Measurements from ENCODE around the gene THEM4.
"Not testable (repeated sequence)": the region's sequence is repeated elsewhere in the genome, so short reads cannot be mapped to it uniquely, and the experiment has no call there.

The THEM4 gene

DNA sequence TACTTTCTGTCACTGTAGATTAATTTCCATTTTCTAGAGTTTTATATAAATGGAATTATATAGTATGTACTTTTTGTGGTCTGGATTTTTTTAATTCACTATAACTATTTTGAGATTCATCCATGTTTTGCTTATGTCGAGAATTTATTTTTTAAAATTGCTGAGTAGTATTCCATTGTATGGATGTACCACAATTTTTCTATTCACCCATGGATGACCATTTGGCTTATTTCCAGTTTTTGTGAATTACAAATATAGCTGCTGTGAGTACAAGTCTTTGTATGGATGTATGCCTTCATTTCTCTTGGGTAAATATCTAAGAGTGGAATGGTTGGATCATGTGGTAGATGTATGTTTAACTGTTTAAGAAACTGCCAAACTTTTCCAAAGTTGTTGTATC lies 3.7 kb upstream of the THEM4 start:
- Histone ChIP-seq H3K27ac (ENCODE audit: low read depth, low read length) (no peak overlapping the region), H3K27me3 (ENCODE audit: insufficient read depth, low read length) (no peaks in the 10 kb centered on the region), H3K4me2 (ENCODE audit: low read length) (no peak overlapping the region), H4K12ac (ENCODE audit: low read depth, low read length) (no peak overlapping the region), H3K9me3 (ENCODE audit: insufficient read depth, low read depth, low read length) (peaks cover 2% of the 10 kb centered on the region), H3K23ac (ENCODE audit: low read length) (no peak overlapping the region), H3K4me1 (ENCODE audit: control insufficient read depth in 1 of 2, insufficient read depth in 2 of 2, low read length in 2 of 2) (no peaks in the 10 kb centered on the region), H2BK120ac (ENCODE audit: insufficient read depth, low read length, poor library complexity) (no peak overlapping the region), H3K4me3 (ENCODE audit: low read depth, low read length) (no peak overlapping the region), H3K79me1 (ENCODE audit: low read length) (peaks cover 8% of the 10 kb centered on the region), H2BK5ac (ENCODE audit: low read depth, low read length, poor library complexity) (no peak overlapping the region), H4K91ac (ENCODE audit: low read depth, low read length) (no peak overlapping the region), H4K8ac (ENCODE audit: low read depth, low read length) (no peak overlapping the region), H3K9ac (ENCODE audit: low read length) (no peak overlapping the region), H3K14ac (ENCODE audit: low read length) (no peak overlapping the region), H3K18ac (ENCODE audit: low read length) (no peak overlapping the region), H3K4ac (ENCODE audit: low read depth, low read length) (no peak overlapping the region), H2AFZ (ENCODE audit: insufficient read depth, low read length, poor library complexity) (no peak overlapping the region), H2AK5ac (ENCODE audit: low read length) (no peak overlapping the region), H3K36me3 (ENCODE audit: control insufficient read depth in 1 of 2, insufficient read depth in 2 of 2, low read length in 2 of 2) (no peaks in the 10 kb centered on the region), H3K79me2 (ENCODE audit: control insufficient read depth, insufficient read depth, low read length, poor library complexity) (peaks cover 3% of the 10 kb centered on the region), H2BK12ac (ENCODE audit: low read length) (no peak overlapping the region)
- WGBS (ENCODE audit: extremely low coverage, insufficient coverage, insufficient read length) = no CpG with 5 or more reads among the region's 1 CpG
- DNase-seq = no peak

DNA sequence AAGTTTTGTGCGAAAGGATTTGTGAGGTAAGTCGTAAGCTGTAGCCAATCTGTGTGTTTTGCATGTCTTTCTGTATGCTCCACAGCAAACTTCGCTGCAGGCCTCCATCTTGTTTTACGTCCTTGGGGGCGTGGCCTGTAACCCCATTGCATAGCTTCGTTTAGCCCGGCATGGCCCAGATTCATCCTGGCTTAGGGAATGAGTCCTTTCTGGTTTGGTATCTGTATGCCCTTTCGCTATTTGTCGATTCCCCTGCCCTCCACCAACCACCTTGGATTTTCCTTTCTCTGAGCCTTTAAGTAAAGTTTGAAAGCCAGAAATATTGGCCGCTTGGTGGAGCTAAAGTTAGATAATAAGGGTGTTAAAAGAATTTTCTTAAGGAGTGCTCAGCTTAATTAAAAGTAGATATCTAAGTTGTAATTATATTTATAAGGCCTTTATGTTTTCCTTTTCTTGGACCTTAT lies 1.1 kb downstream of the THEM4 start:
- H3K18ac ChIP-seq (ENCODE audit: low read length) = no peak overlapping the region
- H4K12ac ChIP-seq (ENCODE audit: low read depth, low read length) = no peak overlapping the region
- H2AFZ ChIP-seq (ENCODE audit: insufficient read depth, low read length, poor library complexity) = no peak overlapping the region
- H3K14ac ChIP-seq (ENCODE audit: low read length) = no peak overlapping the region
- H3K4me2 ChIP-seq (ENCODE audit: low read length) = no peak overlapping the region
- DNase-seq = peak in 1 of 2 donors; percentile 24
- H2BK12ac ChIP-seq (ENCODE audit: low read length) = no peak overlapping the region
- peaks cover 0 to 3% of the 10 kb centered on the region in 2 experiments for H3K36me3 ChIP-seq (ENCODE audit: control insufficient read depth in 1 of 2, insufficient read depth in 2 of 2, low read length in 2 of 2)
- no peak overlapping the region for H3K4ac ChIP-seq (ENCODE audit: low read depth, low read length)
- no peak overlapping the region for H3K4me3 ChIP-seq (ENCODE audit: low read depth, low read length)
- H3K79me2 ChIP-seq (ENCODE audit: control insufficient read depth, insufficient read depth, low read length, poor library complexity) = peaks cover 3% of the 10 kb centered on the region
- H3K27ac ChIP-seq (ENCODE audit: low read depth, low read length) = no peak overlapping the region
- H3K23ac ChIP-seq (ENCODE audit: low read length) = no peak overlapping the region
- H3K27me3 ChIP-seq (ENCODE audit: insufficient read depth, low read length) = no peaks in the 10 kb centered on the region
- H3K79me1 ChIP-seq (ENCODE audit: low read length) = peaks cover 12% of the 10 kb centered on the region
- no peak overlapping the region for H2AK5ac ChIP-seq (ENCODE audit: low read length)
- H4K8ac ChIP-seq (ENCODE audit: low read depth, low read length) = no peak overlapping the region
- WGBS (ENCODE audit: extremely low coverage, insufficient coverage, insufficient read length) = 100% methylated on average over 1 of the region's 10 CpGs
- no peak overlapping the region for H4K91ac ChIP-seq (ENCODE audit: low read depth, low read length)
- no peak overlapping the region for H2BK120ac ChIP-seq (ENCODE audit: insufficient read depth, low read length, poor library complexity)
- peaks cover 5 to 7% of the 10 kb centered on the region in 2 experiments for H3K4me1 ChIP-seq (ENCODE audit: control insufficient read depth in 1 of 2, insufficient read depth in 2 of 2, low read length in 2 of 2)
- H3K9ac ChIP-seq (ENCODE audit: low read length) = no peak overlapping the region
- H3K9me3 ChIP-seq (ENCODE audit: insufficient read depth, low read depth, low read length) = peaks cover 7% of the 10 kb centered on the region
- H2BK5ac ChIP-seq (ENCODE audit: low read depth, low read length, poor library complexity) = no peak overlapping the region

DNA sequence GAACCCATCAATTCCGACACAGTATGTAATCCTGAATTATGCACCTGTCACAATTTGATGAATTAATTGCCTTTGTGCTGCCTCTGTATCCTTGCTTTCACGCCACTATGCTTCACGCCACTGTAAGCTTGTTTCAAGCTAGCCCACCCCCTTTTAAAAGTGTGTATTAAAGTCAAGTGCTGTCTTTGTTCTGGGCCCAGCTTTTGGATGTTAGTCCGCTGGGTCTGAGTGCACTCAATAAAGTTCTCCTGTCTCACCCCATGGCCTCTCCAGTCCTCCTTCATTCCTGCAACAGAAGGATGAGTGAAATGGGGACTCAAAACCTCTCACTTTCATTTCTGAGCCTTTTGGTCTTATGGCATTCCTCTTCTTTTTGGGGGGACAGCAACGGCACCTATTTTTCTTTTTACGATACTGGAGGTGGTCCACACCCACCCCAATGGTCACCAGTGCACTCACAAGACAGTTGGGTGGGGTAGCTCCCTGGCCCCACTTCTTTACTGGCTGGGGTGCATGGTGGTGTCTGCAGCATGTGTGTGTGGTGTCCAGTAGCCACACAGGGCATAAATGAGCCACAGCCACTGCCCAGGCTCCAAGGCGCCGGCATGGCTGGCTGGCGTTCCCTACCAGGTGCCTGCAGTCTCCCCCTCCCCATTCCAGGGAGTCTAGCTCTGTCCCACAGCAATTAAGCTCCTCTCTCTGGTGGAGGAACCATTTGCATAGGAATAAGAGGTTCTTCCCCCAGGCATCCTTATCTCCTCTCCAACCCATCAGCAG lies 1.8 kb downstream of the THEM4 start:
- Histone ChIP-seq H3K9ac (ENCODE audit: low read length) (no peak overlapping the region), H3K4me3 (ENCODE audit: low read depth, low read length) (peak overlapping the region; percentile 20), H3K4ac (ENCODE audit: low read depth, low read length) (no peak overlapping the region), H4K12ac (ENCODE audit: low read depth, low read length) (no peak overlapping the region), H3K36me3 (ENCODE audit: control insufficient read depth in 1 of 2, insufficient read depth in 2 of 2, low read length in 2 of 2) (peaks cover 0 to 3% of the 10 kb centered on the region in 2 experiments), H3K9me3 (ENCODE audit: insufficient read depth, low read depth, low read length) (peaks cover 7% of the 10 kb centered on the region), H3K27ac (ENCODE audit: low read depth, low read length) (no peak overlapping the region), H2AFZ (ENCODE audit: insufficient read depth, low read length, poor library complexity) (no peak overlapping the region), H3K14ac (ENCODE audit: low read length) (no peak overlapping the region), H2AK5ac (ENCODE audit: low read length) (no peak overlapping the region), H4K8ac (ENCODE audit: low read depth, low read length) (no peak overlapping the region), H3K4me1 (ENCODE audit: control insufficient read depth in 1 of 2, insufficient read depth in 2 of 2, low read length in 2 of 2) (peaks cover 5 to 7% of the 10 kb centered on the region in 2 experiments), H3K79me2 (ENCODE audit: control insufficient read depth, insufficient read depth, low read length, poor library complexity) (peaks cover 3% of the 10 kb centered on the region), H4K91ac (ENCODE audit: low read depth, low read length) (no peak overlapping the region), H3K18ac (ENCODE audit: low read length) (no peak overlapping the region), H2BK12ac (ENCODE audit: low read length) (no peak overlapping the region), H2BK120ac (ENCODE audit: insufficient read depth, low read length, poor library complexity) (no peak overlapping the region), H3K79me1 (ENCODE audit: low read length) (peaks cover 12% of the 10 kb centered on the region), H2BK5ac (ENCODE audit: low read depth, low read length, poor library complexity) (no peak overlapping the region), H3K27me3 (ENCODE audit: insufficient read depth, low read length) (no peaks in the 10 kb centered on the region), H3K23ac (ENCODE audit: low read length) (no peak overlapping the region), H3K4me2 (ENCODE audit: low read length) (no peak overlapping the region)
- no CpG with 5 or more reads among the region's 9 CpGs for WGBS (ENCODE audit: extremely low coverage, insufficient coverage, insufficient read length)
- DNase-seq = no peak

- not testable (repeated sequence) for H2AFZ ChIP-seq (ENCODE audit: insufficient read depth, low read length, poor library complexity); H4K8ac ChIP-seq (ENCODE audit: low read depth, low read length); H2BK5ac ChIP-seq (ENCODE audit: low read depth, low read length, poor library complexity); H3K36me3 ChIP-seq (ENCODE audit: control insufficient read depth in 1 of 2, insufficient read depth in 2 of 2, low read length in 2 of 2); H3K23ac ChIP-seq (ENCODE audit: low read length); H3K4ac ChIP-seq (ENCODE audit: low read depth, low read length); H3K18ac ChIP-seq (ENCODE audit: low read length); H3K4me3 ChIP-seq (ENCODE audit: low read depth, low read length); H3K79me2 ChIP-seq (ENCODE audit: control insufficient read depth, insufficient read depth, low read length, poor library complexity); H2BK120ac ChIP-seq (ENCODE audit: insufficient read depth, low read length, poor library complexity); H4K91ac ChIP-seq (ENCODE audit: low read depth, low read length); H3K4me1 ChIP-seq (ENCODE audit: control insufficient read depth in 1 of 2, insufficient read depth in 2 of 2, low read length in 2 of 2); H3K4me2 ChIP-seq (ENCODE audit: low read length); H3K14ac ChIP-seq (ENCODE audit: low read length); H2AK5ac ChIP-seq (ENCODE audit: low read length); H3K9me3 ChIP-seq (ENCODE audit: insufficient read depth, low read depth, low read length); DNase-seq; H2BK12ac ChIP-seq (ENCODE audit: low read length); H3K9ac ChIP-seq (ENCODE audit: low read length); H4K12ac ChIP-seq (ENCODE audit: low read depth, low read length); H3K27me3 ChIP-seq (ENCODE audit: insufficient read depth, low read length)
- peaks cover 12% of the 10 kb centered on the region for H3K79me1 ChIP-seq (ENCODE audit: low read length)
- H3K27ac ChIP-seq (ENCODE audit: low read depth, low read length) = peak overlapping the region; percentile 33
- no CpG with 5 or more reads among the region's 14 CpGs for WGBS (ENCODE audit: extremely low coverage, insufficient coverage, insufficient read length)
Observed at GRCh38 chr1:151906324-151906645, 3.0 kb downstream of the THEM4 start.

All from trophoblast cell (in vitro differentiated cells and primary cell).